Left cardiac atrium (tissue), 4 donors: ENCODE measurements around the gene ARHGAP22. TPM values are rescaled to one million over a fixed set of nuclear protein-coding genes. Genes with fewer than 3 reads are reported as not detected.

Experiments used
- ATAC-seq, 2 donors: fragments of 200-7000 bp; cut with Tn5 transposase; one replicate each; pipeline ENCODE4 v1.9.1; 2020; ENCODE audit warnings: mild to moderate bottlenecking in 2 of 2, moderate library complexity in 2 of 2
- DNase-seq: peaks from one replicate; pipeline ENCODE4 v3.0.0-alpha.2; 2020
- intact Hi-C, 2 donors: fragments of 100-400 bp; cut with DNase I; formaldehyde crosslinking; loops; one replicate each; pipeline versions ENCODE4 v1.14.1 to v1.15.1; 2022 to 2023
- total RNA-seq, 2 donors: library from RNA; stranded (reverse); fragmentation: NEBNext Ultra II Directional; extraction: Animal tissue kit (Norgen Biotek cat#: 25700); gene quantifications; one replicate each; pipeline ENCODE4 v1.2.1, GENCODE V29; 2021
- donor health status: DM: no; HTN: yes; CAD: no.
- donor health status: DM: no; HTN: yes; CAD: no; lungs with severe emphysema.
- donor health status: DM: yes; HTN: yes; CAD: no.
- donor health status: Dilated cardiomyopathy.

The ARHGAP22 gene
- total RNA-seq, 2 donors from 2014 or later, result 4.7 to 6.0 TPM

- DNase-seq (peak; percentile 22), ATAC-seq (peak; percentile 71 to 79)
- intact Hi-C loops, result no loop called here
Observed at GRCh38 chr10:48480397-48481374, 124.2 kb downstream of the ARHGAP22 start.

GRCh38 chr10:48478980-48479811 is 125.7 kb downstream of the ARHGAP22 start:
- no peak for ATAC-seq
- intact Hi-C loops, result no loop called here
- DNase-seq, result no peak

DNA sequence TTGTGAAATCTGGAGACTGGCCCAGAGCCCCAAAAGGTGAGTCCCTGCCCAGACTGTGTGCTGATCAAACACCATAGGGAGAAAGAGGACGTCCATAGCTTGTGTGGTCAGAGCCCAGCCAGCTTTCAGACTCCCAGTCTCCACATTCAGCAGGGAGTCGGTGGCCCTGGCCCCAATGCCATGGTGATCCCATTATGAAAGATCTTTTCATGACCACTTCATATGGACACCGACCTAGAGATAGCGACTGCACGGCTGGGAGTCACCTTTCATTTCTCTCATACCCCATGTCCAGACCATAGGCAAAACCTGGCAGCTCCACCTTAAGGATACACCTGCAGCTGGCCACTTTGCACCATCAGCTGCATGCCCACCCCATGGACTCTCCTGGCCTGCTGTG is 126.4 kb downstream of the ARHGAP22 start:
- intact Hi-C loops, result no loop called here
- DNase-seq, result no peak
- no peak for ATAC-seq

DNA sequence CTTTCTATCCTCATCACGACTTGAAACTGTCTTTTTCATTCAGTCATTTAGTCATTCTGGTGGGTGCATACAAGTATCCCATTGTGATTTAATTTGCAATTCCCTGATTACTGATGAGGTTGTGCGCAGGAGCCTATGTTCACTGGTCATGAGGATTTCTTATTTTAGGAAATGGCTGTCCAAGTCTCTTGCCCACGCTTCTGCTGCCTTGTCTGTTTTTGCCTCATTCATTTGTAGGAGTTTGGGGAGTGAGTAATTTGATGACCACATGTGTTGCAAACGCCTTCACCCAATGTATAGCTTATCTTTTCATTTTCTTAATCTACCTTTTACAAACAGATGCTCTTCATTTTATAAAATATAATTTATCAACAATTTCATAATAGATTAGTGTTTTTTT is 127.3 kb downstream of the ARHGAP22 start:
- no peak for DNase-seq
- intact Hi-C loops, result no loop called here
- ATAC-seq, result no peak

- no peak for DNase-seq
- ATAC-seq, result no peak
- intact Hi-C loops, result no loop called here
Observed at GRCh38 chr10:48477141-48477540, 127.7 kb downstream of the ARHGAP22 start.

DNA sequence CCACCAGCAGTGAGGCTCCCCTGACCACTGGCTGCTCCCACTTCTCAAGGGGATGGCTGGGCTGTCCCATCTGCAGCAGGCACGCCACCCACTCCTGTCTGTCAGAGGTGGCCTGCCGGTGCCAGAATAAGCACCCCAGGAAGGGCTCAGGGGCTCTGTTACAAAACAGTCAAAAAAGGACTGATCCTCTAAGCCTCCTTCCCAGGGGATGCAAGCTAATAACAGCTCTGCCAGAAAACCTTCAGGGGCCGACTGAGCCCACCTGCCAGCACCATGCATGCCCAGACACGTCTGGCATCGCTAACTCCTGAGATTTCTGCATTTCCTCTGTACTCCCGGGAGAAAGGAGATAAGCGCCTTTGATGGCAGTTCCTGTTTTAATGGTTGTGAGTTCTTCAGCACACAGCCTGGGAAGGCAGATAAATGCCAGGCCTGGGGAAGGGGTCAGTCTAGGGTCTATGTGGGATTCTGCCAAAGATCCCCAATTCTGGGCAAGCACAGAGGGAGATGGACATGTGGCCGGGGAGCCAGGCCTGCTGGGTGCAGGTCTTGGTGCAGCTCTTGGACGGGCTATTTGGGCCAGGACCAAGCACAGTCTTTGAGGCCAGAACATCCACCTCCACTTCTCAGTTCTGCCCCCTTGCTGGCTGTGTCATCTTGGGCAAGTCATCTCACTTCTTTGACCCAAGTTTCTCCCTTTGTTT is 128.4 kb downstream of the ARHGAP22 start:
- intact Hi-C loops, result no loop called here
- ATAC-seq (no peak), DNase-seq (no peak)

- DNase-seq, result no peak
- no peak for ATAC-seq
- intact Hi-C loops, result no loop called here
Observed at GRCh38 chr10:48475943-48476278, 129.0 kb downstream of the ARHGAP22 start.

- no peak for DNase-seq
- intact Hi-C loops, result no loop called here
- no peak for ATAC-seq
Observed at GRCh38 chr10:48474765-48475365, 130.0 kb downstream of the ARHGAP22 start.

DNA sequence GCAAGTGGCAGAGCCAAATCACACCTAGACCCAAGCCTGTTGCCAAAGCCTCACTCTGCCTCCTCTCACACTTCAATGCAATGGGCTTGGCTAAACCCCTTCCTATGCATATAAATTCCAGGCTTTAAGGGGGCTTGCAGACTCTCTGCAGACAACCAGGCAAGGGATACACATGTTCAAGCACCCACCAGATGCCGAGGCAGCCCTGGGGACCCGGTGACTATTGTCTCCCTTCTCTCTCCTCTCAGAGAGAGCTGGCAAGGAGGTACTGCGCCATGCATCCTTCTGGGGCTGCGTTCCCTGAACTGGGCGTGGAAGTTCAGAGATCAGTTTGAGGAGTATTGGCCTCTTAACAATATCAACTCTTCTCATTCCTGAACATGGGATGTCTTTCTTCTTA is 131.2 kb downstream of the ARHGAP22 start:
- ATAC-seq, result no peak
- intact Hi-C loops, result no loop called here
- DNase-seq, result no peak

- intact Hi-C loops, result no loop called here
- DNase-seq (no peak), ATAC-seq (no peak)
Observed at GRCh38 chr10:48472501-48473069, 132.3 kb downstream of the ARHGAP22 start.

- peak; percentile 10 for DNase-seq
- no peak for ATAC-seq
- intact Hi-C loops, result no loop called here
Observed at GRCh38 chr10:48470893-48471805, 133.7 kb downstream of the ARHGAP22 start.

- DNase-seq (peak; percentile 22), ATAC-seq (no peak)
- intact Hi-C loops, result no loop called here
Observed at GRCh38 chr10:48470115-48470892, 134.6 kb downstream of the ARHGAP22 start.

GRCh38 chr10:48469516-48470020 is 135.3 kb downstream of the ARHGAP22 start:
- no peak for ATAC-seq
- intact Hi-C loops, result no loop called here
- peak; percentile 3 for DNase-seq

DNA sequence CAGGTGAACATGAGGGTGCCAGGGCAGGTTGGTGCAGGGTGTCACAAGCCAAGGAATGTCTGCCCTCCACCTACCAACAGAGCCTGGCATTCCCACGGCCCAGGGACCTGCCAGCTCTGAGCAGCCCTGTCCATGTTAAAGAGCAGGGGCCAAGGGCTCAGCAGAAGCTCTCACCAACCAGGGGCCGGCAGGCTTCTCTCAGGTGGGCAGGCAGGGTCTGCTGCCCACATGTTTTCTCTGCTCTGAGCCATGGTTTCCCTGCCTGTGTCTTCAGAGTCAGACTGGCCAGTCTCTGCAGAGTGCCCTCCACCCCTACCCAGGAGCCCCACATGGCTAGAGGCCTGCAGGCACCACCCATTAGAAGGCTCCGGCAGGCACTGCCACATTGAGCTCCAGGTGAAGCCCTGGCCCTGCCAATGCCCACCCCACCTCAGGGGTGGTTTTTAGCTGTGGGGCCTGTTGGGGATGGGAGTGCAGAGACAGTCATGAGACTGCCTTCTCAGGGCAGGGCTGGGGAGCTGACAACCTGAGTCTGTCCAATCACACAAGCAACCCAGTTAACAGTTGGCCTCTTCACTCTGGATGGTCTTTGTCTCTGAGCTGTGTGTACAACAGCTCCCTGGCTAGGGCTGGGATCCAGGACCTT is 135.9 kb downstream of the ARHGAP22 start:
- ATAC-seq (no peak), DNase-seq (peak; percentile 14)
- intact Hi-C loops, result no loop called here

DNA sequence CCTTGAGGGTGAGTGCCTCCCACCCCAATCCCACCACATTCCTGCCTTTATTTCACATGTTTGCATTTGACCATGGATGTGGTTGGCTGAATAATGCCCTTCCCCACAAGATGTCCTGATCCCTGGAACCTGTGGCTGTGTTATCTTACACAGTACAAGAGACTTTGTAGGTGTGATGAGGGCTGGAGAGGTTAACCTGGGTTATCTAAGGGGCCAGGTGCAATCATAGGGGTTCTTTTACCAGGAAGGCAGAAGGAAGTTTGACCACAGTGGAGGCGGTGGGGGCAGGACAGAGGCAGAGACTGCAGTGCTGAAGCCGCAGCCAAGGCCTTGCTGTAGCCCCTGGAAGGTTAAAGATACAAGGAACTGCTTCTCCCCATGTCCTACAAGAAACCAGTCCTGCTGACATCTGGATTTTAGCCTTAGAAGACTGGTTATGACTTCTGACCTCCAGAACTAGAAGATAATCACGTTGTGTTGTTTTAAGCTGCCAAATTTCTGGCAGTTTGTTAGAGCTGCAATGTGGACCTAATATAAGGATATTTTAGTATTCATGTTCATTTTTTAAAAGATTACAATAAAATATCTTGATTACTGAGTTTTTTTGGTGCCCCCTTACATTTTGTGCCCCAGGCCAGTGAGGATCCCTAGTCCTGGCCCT is 136.6 kb downstream of the ARHGAP22 start:
- no peak for DNase-seq
- intact Hi-C loops, result no loop called here

GRCh38 chr10:48467669-48468068 is 137.2 kb downstream of the ARHGAP22 start:
- no peak for DNase-seq
- intact Hi-C loops, result no loop called here
- no peak for ATAC-seq

More for the DNA sequence above, 136.6 kb downstream of the ARHGAP22 start:
- no peak for ATAC-seq
